ENCODE measurements around the gene FSCN2. TPM values are rescaled to one million over a fixed set of nuclear protein-coding genes. Genes with fewer than 3 reads are reported as not detected.
A peak's percentile ranks its signal among the peaks of the same experiment; 100 is the strongest.

FSCN2 gene
- total RNA-seq, 2 donors from 2014 or later, result 0.95 to 1.8 TPM

DNA sequence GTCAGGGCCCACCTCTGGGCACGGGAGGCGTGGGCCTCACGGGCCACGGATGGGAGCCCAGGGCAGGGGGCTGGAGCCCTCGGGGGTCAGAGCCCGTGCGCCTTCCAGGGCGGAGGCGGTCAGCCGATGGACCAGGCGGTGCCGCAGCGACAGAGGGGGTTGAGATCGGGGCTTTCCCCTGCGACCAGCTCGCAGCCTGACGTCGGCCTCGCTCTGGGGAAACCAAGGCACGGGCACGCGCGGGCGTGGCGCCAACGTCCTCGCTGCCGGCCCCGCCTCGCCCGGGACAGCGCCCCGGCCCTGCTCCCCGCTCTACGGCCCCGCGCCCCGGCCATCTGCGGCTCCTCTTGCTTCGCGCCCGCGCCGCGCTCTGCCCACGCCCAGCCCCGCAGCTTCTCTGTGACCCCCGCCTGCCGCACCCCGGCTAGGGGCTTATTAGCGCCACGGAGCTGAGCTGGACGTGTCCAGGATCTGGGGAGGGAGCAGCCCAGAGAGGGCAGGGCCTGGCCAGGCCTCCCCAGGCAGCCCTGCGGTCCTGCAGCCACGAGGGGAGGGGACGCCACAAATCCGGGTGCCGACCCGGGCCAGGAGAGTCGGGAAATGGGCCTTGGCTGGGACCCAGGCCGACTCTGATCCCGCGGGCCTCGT, 29.1 kb upstream of the FSCN2 start:
- H3K27ac Mint-ChIP-seq, result no peak overlapping the region
- ATAC-seq (replicated peaks in 1 of 2) (no peak), DNase-seq (no peak)
- no peaks in the 10 kb centered on the region for H3K9me3 Mint-ChIP-seq
- H3K4me1 Mint-ChIP-seq (ENCODE audit: low read depth), result peaks cover 5% of the 10 kb centered on the region
- no peaks in the 10 kb centered on the region for H3K36me3 Mint-ChIP-seq (ENCODE audit: insufficient read depth in 2 of 2)
- H3K27me3 Mint-ChIP-seq (ENCODE audit: low read depth), result no peaks in the 10 kb centered on the region
- no peak overlapping the region for H3K4me3 Mint-ChIP-seq

DNA sequence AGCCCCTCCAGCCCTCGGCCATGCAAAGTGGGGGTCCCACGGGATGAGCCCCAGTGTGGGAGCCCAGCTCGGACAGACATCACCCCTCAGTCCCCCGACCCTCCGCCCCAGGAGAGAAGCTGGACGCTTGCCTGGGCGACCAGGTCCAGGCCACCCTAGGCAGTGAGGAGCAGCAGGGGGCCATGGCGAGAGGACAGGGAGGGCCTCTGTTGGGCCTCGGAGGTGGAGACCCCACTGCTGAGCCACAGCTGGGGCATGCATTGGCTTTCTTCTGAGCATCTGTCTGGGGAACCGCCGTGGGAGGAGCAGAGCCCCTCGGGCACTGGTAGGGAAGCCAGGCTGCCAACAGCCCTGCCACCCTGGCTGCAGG, 28.6 kb upstream of the FSCN2 start:
- ATAC-seq (replicated peaks in 1 of 2) (peak in 1 of 2 donors; percentile 10), DNase-seq (no peak)
- Mint-ChIP-seq H3K36me3 (ENCODE audit: insufficient read depth in 2 of 2) (no peaks in the 10 kb centered on the region), H3K4me3 (no peak overlapping the region), H3K4me1 (ENCODE audit: low read depth) (peaks cover 5% of the 10 kb centered on the region), H3K9me3 (no peaks in the 10 kb centered on the region), H3K27ac (no peak overlapping the region), H3K27me3 (ENCODE audit: low read depth) (no peaks in the 10 kb centered on the region)

- Mint-ChIP-seq H3K4me1 (ENCODE audit: low read depth) (peaks cover 5% of the 10 kb centered on the region), H3K36me3 (ENCODE audit: insufficient read depth in 2 of 2) (no peaks in the 10 kb centered on the region), H3K9me3 (no peaks in the 10 kb centered on the region), H3K4me3 (no peak overlapping the region), H3K27ac (no peak overlapping the region), H3K27me3 (ENCODE audit: low read depth) (no peaks in the 10 kb centered on the region)
- ATAC-seq (replicated peaks in 1 of 2) (no peak), DNase-seq (no peak)
Observed at GRCh38 chr17:81500047-81500446, 28.1 kb upstream of the FSCN2 start.

DNA sequence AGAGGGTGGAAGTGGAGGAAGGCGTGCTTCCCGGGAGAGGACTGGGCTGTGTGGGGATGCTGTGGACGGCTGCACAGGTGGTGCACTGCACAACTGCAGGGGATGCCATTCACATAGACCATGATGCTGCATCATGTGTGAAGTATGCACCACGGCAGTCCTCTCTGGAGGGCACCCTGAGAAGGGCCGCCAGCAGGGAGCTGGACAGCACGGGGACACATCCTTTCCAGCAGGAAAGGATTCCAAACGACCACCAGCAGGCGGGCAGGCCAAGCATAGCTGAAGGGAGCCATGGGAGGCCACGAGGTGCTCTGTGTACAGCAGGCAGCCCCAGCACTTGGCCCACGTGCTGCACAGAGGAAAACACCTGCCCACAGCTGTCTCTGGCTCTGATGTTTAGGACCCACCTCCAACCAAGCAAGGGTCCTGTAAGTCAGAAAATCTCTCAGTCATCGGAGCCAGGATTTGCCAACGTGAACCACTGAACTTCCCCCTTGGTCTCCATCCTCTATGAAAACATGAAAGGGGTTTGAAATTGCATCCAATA, 25.6 kb upstream of the FSCN2 start:
- no peak for ATAC-seq (replicated peaks in 1 of 2)

DNA sequence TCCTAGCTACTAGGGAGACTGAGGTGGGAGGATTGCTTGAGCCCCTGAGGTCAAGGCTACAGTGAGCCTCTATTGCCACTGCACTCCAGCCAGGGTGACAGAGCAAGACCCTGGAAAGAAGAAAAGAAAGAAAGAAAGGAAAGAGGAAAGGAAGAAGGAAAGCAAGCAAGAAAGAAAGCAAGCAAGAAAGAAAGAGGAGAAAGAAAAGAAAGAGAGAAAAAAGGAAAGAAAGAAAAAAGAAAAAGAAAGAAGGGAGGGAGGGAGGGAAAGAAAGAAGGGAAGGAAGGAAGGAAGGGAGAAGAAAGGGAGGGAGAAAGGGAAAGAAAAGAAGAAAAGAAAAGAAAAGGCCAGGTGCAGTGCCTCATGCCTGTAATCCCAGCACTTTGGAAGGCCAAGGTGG, 24.6 kb upstream of the FSCN2 start:
- no peak for DNase-seq
- Mint-ChIP-seq H3K27ac (no peak overlapping the region), H3K9me3 (no peaks in the 10 kb centered on the region), H3K36me3 (ENCODE audit: insufficient read depth in 2 of 2) (peaks cover 0 to 2% of the 10 kb centered on the region in 2 donors), H3K27me3 (ENCODE audit: low read depth) (no peaks in the 10 kb centered on the region), H3K4me1 (ENCODE audit: low read depth) (peaks cover 16% of the 10 kb centered on the region), H3K4me3 (no peak overlapping the region)
- no peak for ATAC-seq (replicated peaks in 1 of 2)

More for the DNA sequence above, 25.6 kb upstream of the FSCN2 start:
- DNase-seq, result no peak
- no peak overlapping the region for H3K4me3 Mint-ChIP-seq
- H3K4me1 Mint-ChIP-seq (ENCODE audit: low read depth), result peaks cover 5% of the 10 kb centered on the region
- no peaks in the 10 kb centered on the region for H3K9me3 Mint-ChIP-seq
- H3K27me3 Mint-ChIP-seq (ENCODE audit: low read depth), result no peaks in the 10 kb centered on the region
- no peaks in the 10 kb centered on the region for H3K36me3 Mint-ChIP-seq (ENCODE audit: insufficient read depth in 2 of 2)
- H3K27ac Mint-ChIP-seq, result no peak overlapping the region

DNA sequence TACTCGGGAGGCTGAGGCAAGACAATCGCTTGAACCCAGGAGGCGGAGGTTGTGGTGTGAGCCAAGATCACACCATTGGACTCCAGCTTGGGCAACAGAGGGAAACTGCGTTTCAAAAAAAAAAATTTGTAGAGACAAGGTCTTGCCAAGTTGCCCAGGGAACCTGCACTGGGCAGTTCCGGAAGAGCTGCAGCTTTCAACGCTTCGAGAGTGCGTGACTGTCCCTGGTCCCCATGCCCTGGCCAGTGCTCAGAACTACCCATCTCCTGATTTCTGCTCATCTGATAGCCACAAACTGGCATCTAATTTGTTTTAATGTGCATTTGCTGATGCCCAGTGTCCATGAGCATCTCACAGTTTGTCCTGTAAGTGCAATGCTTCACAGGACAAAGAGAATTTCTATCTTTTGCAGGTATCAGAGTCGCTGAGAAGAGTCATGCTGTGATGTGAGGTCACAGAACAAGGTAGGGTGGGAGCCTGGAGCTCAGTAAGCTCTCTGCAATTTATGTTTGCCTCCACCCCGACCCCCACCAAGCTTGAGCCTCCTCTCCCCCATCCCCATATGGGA, 19.5 kb upstream of the FSCN2 start:
- no peak for ATAC-seq (replicated peaks in 1 of 2)
- Mint-ChIP-seq H3K27ac (peak overlapping the region; percentile 99), H3K27me3 (ENCODE audit: low read depth) (no peaks in the 10 kb centered on the region), H3K36me3 (ENCODE audit: insufficient read depth in 2 of 2) (peaks cover 31 to 36% of the 10 kb centered on the region in 2 donors), H3K4me1 (ENCODE audit: low read depth) (peaks cover 36% of the 10 kb centered on the region), H3K4me3 (peak overlapping the region; percentile 99 to 100), H3K9me3 (no peaks in the 10 kb centered on the region)
- no peak for DNase-seq

GRCh38 chr17:81509207-81509971, 18.8 kb upstream of the FSCN2 start:
- H3K4me3 Mint-ChIP-seq, result peak overlapping the region; percentile 99 to 100
- no peak for ATAC-seq (replicated peaks in 1 of 2)
- peak overlapping the region; percentile 99 for H3K27ac Mint-ChIP-seq
- no peaks in the 10 kb centered on the region for H3K9me3 Mint-ChIP-seq
- peaks cover 36% of the 10 kb centered on the region for H3K4me1 Mint-ChIP-seq (ENCODE audit: low read depth)
- DNase-seq, result no peak
- peaks cover 31 to 36% of the 10 kb centered on the region in 2 donors for H3K36me3 Mint-ChIP-seq (ENCODE audit: insufficient read depth in 2 of 2)
- no peaks in the 10 kb centered on the region for H3K27me3 Mint-ChIP-seq (ENCODE audit: low read depth)

- peak overlapping the region; percentile 99 for H3K27ac Mint-ChIP-seq
- peaks cover 36% of the 10 kb centered on the region for H3K4me1 Mint-ChIP-seq (ENCODE audit: low read depth)
- H3K9me3 Mint-ChIP-seq, result no peaks in the 10 kb centered on the region
- peaks cover 31 to 36% of the 10 kb centered on the region in 2 donors for H3K36me3 Mint-ChIP-seq (ENCODE audit: insufficient read depth in 2 of 2)
- DNase-seq, result no peak
- H3K4me3 Mint-ChIP-seq, result peak overlapping the region; percentile 99 to 100
- ATAC-seq (replicated peaks in 1 of 2), result no peak
- H3K27me3 Mint-ChIP-seq (ENCODE audit: low read depth), result no peaks in the 10 kb centered on the region
Observed at GRCh38 chr17:81509972-81510784, 18.0 kb upstream of the FSCN2 start.

- Mint-ChIP-seq H3K36me3 (ENCODE audit: insufficient read depth in 2 of 2) (peaks cover 31 to 36% of the 10 kb centered on the region in 2 donors), H3K9me3 (no peaks in the 10 kb centered on the region), H3K4me1 (ENCODE audit: low read depth) (peaks cover 39% of the 10 kb centered on the region), H3K27ac (peak overlapping the region; percentile 99), H3K4me3 (peak overlapping the region; percentile 99 to 100), H3K27me3 (ENCODE audit: low read depth) (no peaks in the 10 kb centered on the region)
- ATAC-seq (replicated peaks in 1 of 2), result no peak
- peak; percentile 53 to 58 for DNase-seq
Observed at GRCh38 chr17:81510785-81511553, 17.2 kb upstream of the FSCN2 start.

GRCh38 chr17:81511554-81511803, 16.7 kb upstream of the FSCN2 start:
- Mint-ChIP-seq H3K27ac (peak overlapping the region; percentile 99), H3K4me3 (peak overlapping the region; percentile 99 to 100), H3K27me3 (ENCODE audit: low read depth) (no peaks in the 10 kb centered on the region), H3K36me3 (ENCODE audit: insufficient read depth in 2 of 2) (peaks cover 31 to 36% of the 10 kb centered on the region in 2 donors), H3K9me3 (no peaks in the 10 kb centered on the region), H3K4me1 (ENCODE audit: low read depth) (peaks cover 44% of the 10 kb centered on the region)
- no peak for DNase-seq
- ATAC-seq (replicated peaks in 1 of 2), result no peak

DNA sequence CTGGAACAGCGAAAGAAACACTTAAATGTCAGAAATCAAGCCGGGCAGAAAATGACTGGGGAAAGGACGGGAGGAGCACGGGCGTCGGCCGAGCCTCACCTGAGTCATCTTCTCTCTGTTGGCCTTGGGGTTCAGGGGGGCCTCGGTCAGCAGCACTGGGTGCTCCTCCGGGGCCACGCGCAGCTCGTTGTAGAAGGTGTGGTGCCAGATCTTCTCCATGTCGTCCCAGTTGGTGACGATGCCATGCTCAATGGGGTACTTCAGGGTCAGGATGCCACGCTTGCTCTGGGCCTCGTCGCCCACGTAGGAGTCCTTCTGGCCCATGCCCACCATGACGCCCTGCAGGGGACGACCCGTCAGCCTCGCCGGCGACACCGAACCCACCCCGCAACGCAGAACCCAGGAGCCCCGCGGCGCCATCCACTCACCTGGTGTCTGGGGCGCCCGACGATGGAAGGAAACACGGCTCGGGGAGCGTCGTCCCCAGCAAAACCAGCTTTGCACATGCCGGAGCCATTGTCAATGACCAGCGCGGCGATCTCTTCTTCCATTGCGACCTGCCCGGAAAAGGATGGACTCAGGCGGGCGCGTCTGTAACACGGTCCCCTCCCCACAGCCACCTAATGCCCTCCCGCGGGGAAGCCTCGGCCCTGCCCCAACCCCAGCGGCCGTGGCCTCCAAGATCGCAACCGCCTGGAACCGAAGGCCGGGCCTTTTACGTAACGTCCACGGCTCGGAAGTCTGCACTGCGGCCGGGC, 16.2 kb upstream of the FSCN2 start:
- ATAC-seq (replicated peaks in 1 of 2) (peak in 1 of 2 donors; percentile 2), DNase-seq (peak; percentile 53 to 56)
- peaks cover 47% of the 10 kb centered on the region for H3K4me1 Mint-ChIP-seq (ENCODE audit: low read depth)

More for the DNA sequence above, 16.2 kb upstream of the FSCN2 start:
- Mint-ChIP-seq H3K36me3 (ENCODE audit: insufficient read depth in 2 of 2) (peaks cover 31 to 36% of the 10 kb centered on the region in 2 donors), H3K27me3 (ENCODE audit: low read depth) (no peaks in the 10 kb centered on the region), H3K9me3 (no peaks in the 10 kb centered on the region), H3K27ac (peak overlapping the region; percentile 99), H3K4me3 (peak overlapping the region; percentile 99 to 100)

Data from activated T-cell treated with anti-CD3 and anti-CD28 coated beads, Interleukin-2, amount 50 U/mL, for 72 hours (primary cell).